Body of pancreas (tissue), 4 donors: ENCODE measurements around the gene NXNL1. TPM values are rescaled to one million over a fixed set of nuclear protein-coding genes. Genes with fewer than 3 reads are reported as not detected.
A peak's percentile ranks its signal among the peaks of the same experiment; 100 is the strongest.

ENCODE experiments used
- ATAC-seq: fragments of 150-250 bp; one replicate; pipeline ENCODE4 v1.9.1; 2016
- DNase-seq, 4 donors: peaks; one replicate each; pipeline ENCODE4 v3.0.0-alpha.2; 2019
- H3K27ac ChIP-seq, 4 donors: fragments of 200-600 bp; sonication (generic); 1 replicate in 3 of 4; 2 replicates in 1 of 4; pipeline versions ENCODE4 v1.5.1 to v1.6.1; 2016 to 2019; ENCODE audit warnings: mild to moderate bottlenecking in 1 of 4, mixed read lengths in 1 of 4, moderate library complexity in 1 of 4
- H3K27me3 ChIP-seq, 2 donors: fragments of 200-600 bp; sonication (generic); one replicate each; pipeline ENCODE4 v1.6.0; 2016; ENCODE audit warnings: mild to moderate bottlenecking in 1 of 2
- H3K36me3 ChIP-seq, 2 donors: fragments of 200-600 bp; sonication (generic); replicated peaks in 1 of 2; 2 replicates each; pipeline ENCODE4 v1.5.1; 2016; ENCODE audit warnings: low read depth in 2 of 2; ENCODE audit not compliant: insufficient read depth in 1 of 2
- H3K4me1 ChIP-seq: fragments of 200-600 bp; sonication (generic); one replicate; pipeline ENCODE4 v1.6.0; 2016
- H3K4me3 ChIP-seq, 2 donors: fragments of 200-600 bp; sonication (generic); 1 replicate in 1 of 2; 2 replicates in 1 of 2; pipeline ENCODE4 v1.5.1; 2016 to 2019
- H3K9me3 ChIP-seq, 3 donors: fragments of 200-600 bp; sonication (generic); 1 replicate in 2 of 3; 2 replicates in 1 of 3; pipeline ENCODE4 v1.5.1; 2016
- CTCF ChIP-seq, 7 experiments: fragments of 450-650 bp in 4 of 7; fragments of 200-600 bp in 3 of 7; sonication (generic) in 3 of 7; IDR thresholded peaks; one replicate each; pipeline ENCODE4 v1.5.1; 2016 to 2019; ENCODE audit warnings: antibody characterized with exemption in 7 of 7
- POLR2A ChIP-seq, 3 donors: fragments of 450-650 bp; IDR thresholded peaks; one replicate each; pipeline ENCODE4 v1.6.1; 2016; ENCODE audit warnings: antibody characterized with exemption in 3 of 3, mild to moderate bottlenecking in 2 of 3
- WGBS, 2 donors: methylation state at CpG; one replicate each; pipeline ENCODE4 v1.1.5; 2017; 5-methylcytosine and 5-hydroxymethylcytosine counted together
- intact Hi-C: fragments of 100-400 bp; cut with DNase I; formaldehyde crosslinking; loops from one replicate; pipeline ENCODE4 v1.15.1; 2023
- total RNA-seq, 2 donors: library from RNA; depleted of rRNA; stranded (reverse); fragments of >200 nt; gene quantifications; one replicate each; pipeline ENCODE4 v1.1.0, GENCODE V29; 2016

NXNL1 gene
- total RNA-seq, 2 donors from 2014 or later = not detected

DNA sequence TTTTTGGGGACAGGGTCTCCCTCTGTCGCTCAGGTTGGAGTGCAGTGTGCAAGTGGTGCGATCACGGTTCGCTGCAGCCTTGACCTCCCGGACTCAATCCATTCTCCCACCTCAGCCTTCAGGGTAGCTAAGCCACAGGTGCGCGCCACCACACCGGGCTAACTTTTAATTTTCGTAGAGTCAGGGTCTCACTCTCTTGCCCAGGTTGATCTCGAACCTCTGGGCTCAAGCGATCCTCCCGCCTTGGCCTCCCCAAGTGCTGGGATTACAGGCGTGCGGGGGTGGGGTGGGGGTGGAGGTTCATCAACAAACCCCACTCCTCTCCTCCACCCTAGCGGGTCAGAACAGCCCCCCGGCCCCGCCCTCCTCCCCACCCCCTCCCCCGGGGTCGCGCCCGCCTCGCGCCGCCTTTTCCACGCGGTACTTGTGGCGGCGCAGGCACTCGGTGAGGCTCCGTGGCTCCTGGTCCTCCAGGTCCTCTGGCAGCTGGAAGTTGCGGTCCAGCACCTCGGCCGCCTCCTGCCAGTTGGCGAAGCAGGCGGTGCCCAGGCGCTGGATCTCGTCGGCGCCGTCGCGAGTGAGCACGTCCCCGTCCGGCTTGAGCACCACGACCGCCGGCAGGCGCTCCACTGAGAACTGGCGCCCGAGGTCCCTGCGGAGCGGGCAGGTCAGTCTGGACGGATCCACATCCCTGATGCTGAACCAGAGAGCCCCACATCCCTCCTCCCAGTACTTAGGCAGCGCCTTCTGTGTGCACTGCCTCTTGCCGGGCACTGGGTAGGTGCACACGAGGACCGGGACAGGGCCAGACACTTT lies 5.2 kb downstream of the NXNL1 start:
- Histone ChIP-seq H3K4me1 (peaks cover 10% of the 10 kb centered on the region), H3K27ac (no peak overlapping the region), H3K27me3 (peaks cover 0 to 25% of the 10 kb centered on the region in 2 donors), H3K9me3 (no peaks in the 10 kb centered on the region), H3K4me3 (no peak overlapping the region), H3K36me3 (no peaks in the 10 kb centered on the region)
- WGBS, 2 donors = 13 to 28% methylated on average over 19 to 56 of the region's 58 CpGs
- DNase-seq = peak in 1 of 4 donors; percentile 33
- ATAC-seq = peak; percentile 15
- intact Hi-C loops = no loop called here
- no peak for TF ChIP-seq CTCF (IDR thresholded peaks at IDR 0.05)
- no peak for TF ChIP-seq POLR2A (IDR thresholded peaks at IDR 0.05)

GRCh38 chr19:17454576-17455071 lies 6.1 kb downstream of the NXNL1 start:
- Histone ChIP-seq H3K4me3 (no peak overlapping the region), H3K27me3 (peaks cover 0 to 25% of the 10 kb centered on the region in 2 donors), H3K36me3 (no peaks in the 10 kb centered on the region), H3K4me1 (peaks cover 10% of the 10 kb centered on the region), H3K9me3 (no peaks in the 10 kb centered on the region), H3K27ac (no peak overlapping the region)
- WGBS, 2 donors = 8 to 11% methylated on average over 11 to 12 of the region's 13 CpGs
- ATAC-seq = no peak
- TF ChIP-seq CTCF (IDR thresholded peaks at IDR 0.05) = no peak
- no peak for TF ChIP-seq POLR2A (IDR thresholded peaks at IDR 0.05)
- DNase-seq = no peak
- intact Hi-C loops = no loop called here

GRCh38 chr19:17451820-17452219 lies 8.9 kb downstream of the NXNL1 start:
- peaks cover 10% of the 10 kb centered on the region for H3K4me1 ChIP-seq
- no peak for ATAC-seq
- peaks cover 0 to 16% of the 10 kb centered on the region in 2 donors for H3K27me3 ChIP-seq
- no peak for DNase-seq
- intact Hi-C loops = no loop called here
- TF ChIP-seq POLR2A (IDR thresholded peaks at IDR 0.05) = no peak
- no peak for TF ChIP-seq CTCF (IDR thresholded peaks at IDR 0.05)
- WGBS, 2 donors = 66 to 74% methylated on average over 4 of the region's 4 CpGs
- no peaks in the 10 kb centered on the region for H3K9me3 ChIP-seq
- no peaks in the 10 kb centered on the region for H3K36me3 ChIP-seq
- H3K27ac ChIP-seq = no peak overlapping the region
- H3K4me3 ChIP-seq = no peak overlapping the region

GRCh38 chr19:17450264-17451075 lies 10.3 kb downstream of the NXNL1 start:
- 60 to 63% methylated on average over 8 of the region's 8 CpGs for WGBS, 2 donors
- no peak for ATAC-seq

More at GRCh38 chr19:17450264-17451075, 10.3 kb downstream of the NXNL1 start:
- DNase-seq = no peak
- no peaks in the 10 kb centered on the region for H3K36me3 ChIP-seq
- TF ChIP-seq CTCF (IDR thresholded peaks at IDR 0.05) = no peak
- no peak for TF ChIP-seq POLR2A (IDR thresholded peaks at IDR 0.05)
- intact Hi-C loops = no loop called here
- H3K9me3 ChIP-seq = no peaks in the 10 kb centered on the region
- H3K27ac ChIP-seq = no peak overlapping the region
- H3K4me1 ChIP-seq = peaks cover 6% of the 10 kb centered on the region
- H3K4me3 ChIP-seq = no peak overlapping the region
- H3K27me3 ChIP-seq = peaks cover 0 to 8% of the 10 kb centered on the region in 2 donors
